ENCODE results near the gene PPM1A.

GRCh38 chr14:60215520-60216420, 33.3 kb upstream of the PPM1A start:
- TF ChIP-seq, protein P1, sequence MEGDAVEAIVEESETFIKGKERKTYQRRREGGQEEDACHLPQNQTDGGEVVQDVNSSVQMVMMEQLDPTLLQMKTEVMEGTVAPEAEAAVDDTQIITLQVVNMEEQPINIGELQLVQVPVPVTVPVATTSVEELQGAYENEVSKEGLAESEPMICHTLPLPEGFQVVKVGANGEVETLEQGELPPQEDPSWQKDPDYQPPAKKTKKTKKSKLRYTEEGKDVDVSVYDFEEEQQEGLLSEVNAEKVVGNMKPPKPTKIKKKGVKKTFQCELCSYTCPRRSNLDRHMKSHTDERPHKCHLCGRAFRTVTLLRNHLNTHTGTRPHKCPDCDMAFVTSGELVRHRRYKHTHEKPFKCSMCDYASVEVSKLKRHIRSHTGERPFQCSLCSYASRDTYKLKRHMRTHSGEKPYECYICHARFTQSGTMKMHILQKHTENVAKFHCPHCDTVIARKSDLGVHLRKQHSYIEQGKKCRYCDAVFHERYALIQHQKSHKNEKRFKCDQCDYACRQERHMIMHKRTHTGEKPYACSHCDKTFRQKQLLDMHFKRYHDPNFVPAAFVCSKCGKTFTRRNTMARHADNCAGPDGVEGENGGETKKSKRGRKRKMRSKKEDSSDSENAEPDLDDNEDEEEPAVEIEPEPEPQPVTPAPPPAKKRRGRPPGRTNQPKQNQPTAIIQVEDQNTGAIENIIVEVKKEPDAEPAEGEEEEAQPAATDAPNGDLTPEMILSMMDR (conservative IDR thresholded peaks at IDR 0.05 in 1 of 2, IDR thresholded peaks at IDR 0.05 in 1 of 2; ENCODE audit: extremely low read depth in 1 of 2, insufficient read depth in 1 of 2, low read depth in 1 of 2, low read length in 2 of 2): no peak
- TF ChIP-seq EZH2 (IDR thresholded peaks at IDR 0.05; ENCODE audit: borderline replicate concordance, low read length): no peak

All from mammary epithelial cell (primary cell).